ENCODE data around the gene DNAAF5.
A peak's percentile ranks its signal among the peaks of the same experiment; 100 is the strongest.
"Not testable (repeated sequence)": the region's sequence is repeated elsewhere in the genome, so short reads cannot be mapped to it uniquely, and the experiment has no call there.

DNAAF5 gene

DNA sequence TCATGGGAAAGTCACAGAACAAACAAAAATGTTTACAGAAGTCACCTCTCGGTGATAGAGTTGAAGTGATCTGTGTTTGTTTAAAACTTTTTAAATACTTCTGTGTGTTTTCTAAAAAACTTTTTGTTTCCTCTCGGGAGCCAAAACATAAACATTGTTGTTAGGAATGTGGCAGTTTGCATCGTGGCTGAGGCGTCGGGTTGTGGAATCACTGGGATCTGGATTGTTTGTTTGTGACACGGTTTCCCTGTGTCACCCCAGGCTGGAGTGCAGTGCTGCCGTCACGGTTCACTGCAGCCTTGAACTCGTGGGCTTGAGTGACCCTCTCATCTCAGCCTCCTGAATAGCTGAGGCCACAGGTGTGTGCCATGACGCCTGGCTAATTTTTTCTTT lies 76.7 kb downstream of the DNAAF5 start:
- FAIRE-seq (no peak), DNase-seq (ENCODE audit: low spot score) (no peak)

DNA sequence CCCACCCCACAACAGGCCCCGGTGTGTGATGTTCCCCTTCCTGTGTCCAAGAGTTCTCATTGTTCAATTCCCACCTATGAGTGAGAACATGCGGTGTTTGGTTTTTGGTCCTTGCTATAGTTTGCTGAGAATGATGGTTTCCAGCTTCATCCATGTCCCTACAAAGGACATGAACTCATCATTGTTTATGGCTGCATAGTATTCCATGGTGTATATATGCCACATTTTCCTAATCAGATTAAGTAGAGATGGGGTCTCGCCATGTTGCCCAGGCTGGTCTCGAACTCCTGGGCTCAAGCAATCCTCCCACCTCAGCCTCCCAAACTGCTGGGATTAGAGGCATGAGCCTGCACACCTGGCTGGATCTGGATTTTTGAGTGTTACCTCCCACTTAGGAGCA lies 77.3 kb downstream of the DNAAF5 start:
- DNase-seq (ENCODE audit: low spot score); FAIRE-seq: not testable (repeated sequence)

DNA sequence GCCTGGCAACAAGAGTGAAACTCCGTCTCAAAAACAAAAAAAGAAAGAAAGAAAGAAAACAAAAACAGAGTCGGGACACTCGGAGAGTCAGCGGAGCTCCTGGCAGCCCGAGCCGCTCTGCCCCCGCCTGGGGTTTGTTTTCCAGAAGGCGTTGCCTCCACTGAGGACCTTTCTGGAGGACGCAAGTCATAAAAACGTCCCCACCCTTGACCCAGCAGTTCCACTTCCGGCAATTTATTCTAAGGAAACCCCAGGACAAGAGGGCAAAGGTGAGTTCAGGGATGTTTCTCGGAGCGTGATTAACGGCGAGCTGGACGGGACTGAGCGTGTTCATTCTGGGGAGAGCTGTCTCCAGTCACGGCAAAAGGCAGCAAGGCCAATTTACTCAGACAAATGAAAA lies 78.8 kb downstream of the DNAAF5 start:
- FAIRE-seq (no peak), DNase-seq (ENCODE audit: low spot score) (no peak)

DNA sequence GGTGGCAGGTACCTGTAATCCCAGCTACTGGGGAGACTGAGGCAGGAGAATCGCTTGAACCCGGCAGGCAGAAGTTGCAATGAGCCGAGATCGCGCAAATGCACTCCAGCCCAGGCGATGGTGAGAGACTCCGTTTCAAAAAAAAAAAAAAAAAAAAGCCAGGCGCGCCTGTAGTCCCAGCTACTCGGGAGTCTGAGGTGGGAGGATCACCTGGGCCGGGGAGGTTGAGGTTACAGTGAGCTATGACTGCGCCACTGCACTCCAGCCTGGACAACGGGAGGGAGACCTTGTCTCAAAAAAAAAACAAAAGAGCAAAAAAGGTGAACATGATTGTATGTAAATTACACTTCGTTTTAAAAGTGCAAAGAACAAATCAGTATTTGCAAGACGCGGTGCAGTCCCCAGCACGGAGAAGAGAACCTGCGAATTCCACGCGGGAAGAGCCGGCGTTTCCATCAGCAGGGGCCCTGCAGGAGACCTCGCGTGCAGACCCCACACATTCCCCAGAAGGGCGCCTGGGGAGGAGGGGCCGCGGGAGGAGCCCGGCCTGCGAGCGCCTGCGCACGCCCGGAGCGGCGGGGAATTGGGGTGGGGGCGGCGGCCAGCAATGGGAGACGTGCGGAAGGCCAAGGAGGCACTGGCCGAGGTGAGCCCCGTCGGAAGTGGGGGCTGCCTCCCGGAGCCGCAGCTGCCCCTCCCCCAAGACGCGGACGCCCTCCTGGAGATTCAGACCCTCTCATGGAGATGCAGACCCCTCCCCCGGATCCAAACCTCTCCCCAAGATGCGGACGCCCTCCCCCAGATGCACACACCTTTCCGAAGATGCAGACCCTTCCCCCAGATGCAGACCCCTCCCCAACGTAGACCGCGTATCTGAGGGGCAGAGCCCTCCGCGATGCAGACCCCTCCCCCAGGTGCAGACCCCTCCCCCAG lies 89.1 kb downstream of the DNAAF5 start:
- DNase-seq (ENCODE audit: low spot score) (peak; percentile 17), FAIRE-seq (no peak)

DNA sequence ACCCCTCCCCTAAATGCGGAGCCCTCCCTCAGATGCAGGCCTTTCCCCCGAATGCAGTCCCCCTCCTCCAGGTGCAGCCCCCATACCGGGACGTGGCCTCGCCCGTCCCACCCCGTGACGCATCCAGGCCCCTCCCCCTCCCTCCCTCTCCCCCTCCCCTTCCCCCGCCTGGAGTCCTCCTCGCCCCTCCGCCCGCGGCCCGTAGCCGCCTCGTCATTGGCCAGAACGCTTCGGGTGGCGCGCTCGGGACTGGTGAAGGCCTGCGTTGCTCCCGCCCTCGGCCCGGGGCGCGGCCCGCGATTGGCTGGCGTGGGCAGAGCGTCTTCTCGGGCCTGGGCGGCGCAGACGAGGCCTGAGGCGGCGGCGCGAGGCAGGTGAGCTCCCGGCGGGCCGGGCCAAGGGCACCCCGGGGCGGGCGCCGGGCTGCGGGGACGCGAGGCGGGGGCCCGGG lies 89.8 kb downstream of the DNAAF5 start:
- FAIRE-seq, result peak; percentile 91
- DNase-seq (ENCODE audit: low spot score), result peak; percentile 100

DNA sequence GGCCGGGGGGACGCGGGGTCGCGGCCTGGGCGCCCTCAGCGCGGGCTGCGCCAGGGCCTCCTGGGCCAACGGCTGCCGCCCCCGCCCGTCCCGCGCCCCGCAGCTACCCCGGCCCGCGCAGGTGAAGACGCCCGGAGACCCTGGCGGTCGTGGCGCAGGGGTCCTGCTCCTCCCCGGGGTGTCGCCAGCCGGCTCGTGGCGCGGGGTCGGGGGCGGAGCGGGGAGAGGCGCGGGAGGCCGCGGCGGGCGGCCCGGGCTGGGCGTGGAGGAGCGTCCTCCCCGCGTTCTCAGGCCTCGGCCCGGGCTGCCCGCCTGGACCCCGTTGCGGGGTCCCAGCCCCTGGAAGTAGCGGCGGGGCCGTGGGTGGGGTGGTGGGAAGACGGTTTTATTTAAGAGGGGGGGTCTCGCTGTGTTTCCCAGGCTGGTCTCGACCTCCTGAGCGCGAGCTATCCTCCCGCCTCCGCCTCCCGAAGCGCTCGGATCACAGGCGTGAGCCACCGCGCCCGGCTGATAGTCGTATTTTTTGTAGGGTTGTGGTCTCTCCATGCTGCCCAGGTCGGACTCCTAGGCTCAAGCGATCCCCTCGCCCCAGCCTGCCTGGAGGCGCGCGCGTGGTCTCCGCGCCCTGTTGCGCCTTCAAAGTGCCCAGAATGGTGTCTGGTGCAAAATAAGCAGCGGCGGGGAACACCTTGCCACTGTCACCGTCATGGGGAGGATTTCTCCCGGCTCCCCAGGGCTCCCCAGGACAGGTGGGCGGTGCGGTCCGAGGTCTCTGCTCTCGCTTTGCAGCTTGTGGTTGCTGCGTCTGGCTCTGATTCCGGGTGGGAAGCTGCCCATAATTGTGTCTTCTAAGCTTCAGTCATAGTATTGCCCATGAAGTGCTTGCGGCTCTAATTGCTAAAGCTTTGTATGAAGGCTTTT lies 90.5 kb downstream of the DNAAF5 start:
- peak; percentile 46 for DNase-seq (ENCODE audit: low spot score)
- peak; percentile 17 for FAIRE-seq

DNA sequence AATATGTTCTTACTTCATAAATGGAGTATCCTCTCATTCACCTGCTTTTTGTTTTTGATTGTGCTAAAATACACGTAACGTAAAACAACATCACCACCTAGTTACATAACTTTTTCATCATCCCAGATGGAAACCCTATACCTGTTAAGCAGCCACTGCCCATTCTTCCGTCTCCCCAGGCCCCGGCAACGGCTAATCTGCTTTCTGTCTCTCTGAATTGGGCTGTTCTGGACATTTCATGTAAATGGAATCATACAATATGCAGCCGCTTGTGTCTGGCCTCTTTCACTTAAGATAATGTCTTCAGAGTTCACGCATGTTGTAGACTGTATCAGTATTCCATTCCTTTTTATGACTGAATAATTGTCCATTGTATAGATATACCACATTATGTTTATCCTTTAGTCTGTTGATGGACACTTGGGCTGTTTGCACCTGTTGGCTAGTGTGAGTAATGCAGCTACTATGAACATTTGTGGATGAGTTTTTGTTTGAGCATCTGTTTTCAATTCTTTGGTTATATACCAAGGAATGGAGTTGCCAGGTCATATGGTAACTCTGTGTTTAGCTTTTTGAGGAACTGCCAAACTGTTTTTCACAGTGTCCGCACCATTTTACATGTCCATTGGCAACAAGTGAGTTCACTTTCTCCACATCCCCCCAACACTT lies 91.7 kb downstream of the DNAAF5 start:
- FAIRE-seq (no peak), DNase-seq (ENCODE audit: low spot score) (peak; percentile 54)

DNA sequence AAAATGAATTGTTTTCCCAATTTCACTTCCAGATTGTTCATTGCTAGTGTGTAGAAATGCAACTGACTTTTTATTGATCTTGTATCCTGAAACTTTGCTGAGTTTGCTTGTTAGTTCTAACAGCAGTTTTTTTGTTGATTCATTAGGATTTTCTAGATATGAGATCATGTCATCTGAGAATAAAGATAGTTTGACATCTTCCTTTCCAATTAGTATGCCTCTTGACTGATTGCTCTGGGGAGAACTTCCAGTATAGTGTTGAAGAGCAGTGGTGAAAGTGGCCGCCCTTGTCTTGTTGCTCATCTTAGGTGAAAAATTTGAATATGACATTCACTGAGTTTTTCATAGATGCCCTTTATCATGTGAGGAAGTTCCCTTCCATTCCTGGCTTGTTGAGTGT lies 93.8 kb downstream of the DNAAF5 start:
- FAIRE-seq (no peak), DNase-seq (ENCODE audit: low spot score) (no peak)

DNA sequence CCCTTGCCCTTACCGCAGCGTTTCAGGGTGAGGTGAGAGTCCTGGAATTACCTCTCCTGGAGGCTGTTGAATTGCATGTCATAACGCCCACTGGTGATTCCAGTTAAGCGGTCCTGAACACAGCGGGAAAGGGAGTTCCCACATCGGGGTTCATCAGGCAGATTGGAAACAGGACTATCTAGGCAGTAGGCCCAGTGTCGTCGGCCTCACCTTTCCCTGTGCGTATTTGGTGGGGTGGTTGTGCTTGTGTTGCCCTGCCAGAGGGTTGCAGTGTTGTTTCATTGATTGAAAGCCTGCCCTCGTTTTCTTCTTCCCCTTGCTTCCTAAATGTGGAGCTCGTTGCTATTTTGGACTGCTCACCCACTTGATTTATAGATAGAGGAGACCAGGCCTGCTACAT lies 95.2 kb downstream of the DNAAF5 start:
- no peak for DNase-seq (ENCODE audit: low spot score)
- no peak for FAIRE-seq

DNA sequence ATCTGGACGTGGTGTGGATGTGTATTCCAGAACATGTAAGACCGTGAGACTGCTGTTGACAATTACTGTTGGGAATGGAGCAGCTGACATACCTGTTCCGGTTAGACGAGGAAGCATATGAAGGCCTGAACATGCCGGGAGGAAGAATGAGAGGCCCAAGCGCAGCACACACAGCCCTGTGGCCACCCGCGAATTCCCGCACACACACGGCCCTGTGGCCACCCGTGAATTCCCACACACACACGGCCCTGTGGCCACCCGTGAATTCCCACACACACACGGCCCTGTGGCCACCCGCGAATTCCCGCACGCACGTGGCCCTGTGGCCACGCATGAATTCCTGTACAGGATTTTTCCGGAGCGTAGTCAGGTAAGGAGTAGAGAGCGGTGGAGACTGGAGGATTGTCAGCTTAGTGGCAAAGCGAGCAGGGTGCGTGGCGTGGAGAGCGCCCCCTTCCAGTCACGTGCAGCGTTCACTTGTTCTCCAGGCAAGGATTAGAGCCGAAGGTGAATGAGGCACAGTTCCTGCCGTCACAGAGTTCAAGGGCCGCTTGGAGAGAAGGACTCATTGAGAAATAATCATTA lies 96.3 kb downstream of the DNAAF5 start:
- FAIRE-seq, result peak; percentile 83

DNA sequence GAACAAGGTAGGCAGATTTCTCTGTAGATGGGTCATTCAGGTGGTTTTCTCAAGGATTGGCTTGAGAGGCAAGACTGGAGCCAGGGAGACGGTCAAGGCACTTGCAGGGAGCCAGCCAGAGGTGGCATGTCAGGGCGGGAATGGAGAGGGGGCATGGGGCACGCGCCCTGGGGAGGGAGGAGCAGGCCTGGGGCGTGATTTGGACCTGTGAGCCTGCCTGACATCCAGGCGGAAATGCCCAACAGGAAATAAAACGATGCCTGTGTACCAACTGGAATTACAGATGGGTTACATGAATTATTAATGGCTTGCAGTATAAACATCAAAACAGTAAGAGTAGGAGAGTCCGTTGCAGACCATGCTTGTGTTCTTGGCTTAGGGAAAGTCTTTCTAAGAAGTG lies 97.2 kb downstream of the DNAAF5 start:
- peak; percentile 30 for FAIRE-seq
- DNase-seq (ENCODE audit: low spot score), result no peak

More for the DNA sequence above, 96.3 kb downstream of the DNAAF5 start:
- DNase-seq (ENCODE audit: low spot score), result no peak

DNA sequence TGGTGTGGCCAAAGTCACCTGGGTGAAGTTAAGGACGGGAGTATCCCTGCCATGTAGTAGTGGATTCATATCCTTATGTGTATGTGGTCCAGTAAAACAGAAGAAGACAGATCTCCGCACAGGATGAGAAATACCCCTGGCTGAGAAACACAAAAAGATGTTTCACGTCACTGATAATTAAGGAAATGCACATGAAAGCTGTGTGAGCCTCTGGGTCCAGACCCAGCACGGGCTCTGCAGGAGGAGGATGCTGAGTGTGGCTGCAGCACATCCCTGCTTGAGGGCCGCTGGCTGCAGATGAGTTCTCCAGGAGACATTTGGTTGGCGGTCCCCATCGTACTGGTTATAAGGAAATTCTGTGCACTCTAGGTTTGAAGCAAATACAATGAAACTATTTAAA lies 97.6 kb downstream of the DNAAF5 start:
- DNase-seq (ENCODE audit: low spot score) (no peak), FAIRE-seq (no peak)

DNA sequence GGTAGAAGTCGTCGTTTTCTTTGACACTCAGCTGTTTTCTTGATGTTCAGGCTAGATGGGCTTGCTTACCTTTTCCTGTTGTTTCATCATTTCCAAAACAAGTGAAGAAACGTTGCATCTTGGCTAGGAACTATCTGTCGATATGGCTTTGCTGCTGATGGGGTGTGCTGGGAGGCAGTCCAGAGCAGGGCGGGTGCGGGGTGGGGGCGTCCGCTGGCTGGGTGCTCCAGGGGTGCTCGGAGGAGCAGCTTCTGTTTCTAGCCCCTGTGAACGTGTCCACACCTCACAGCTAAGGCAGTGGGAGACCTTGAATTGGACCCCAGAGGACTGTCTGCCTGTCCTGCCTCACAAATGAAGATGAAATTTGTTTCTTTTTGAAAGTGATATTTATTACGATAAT lies 98.2 kb downstream of the DNAAF5 start:
- no peak for FAIRE-seq
- DNase-seq (ENCODE audit: low spot score), result no peak

DNA sequence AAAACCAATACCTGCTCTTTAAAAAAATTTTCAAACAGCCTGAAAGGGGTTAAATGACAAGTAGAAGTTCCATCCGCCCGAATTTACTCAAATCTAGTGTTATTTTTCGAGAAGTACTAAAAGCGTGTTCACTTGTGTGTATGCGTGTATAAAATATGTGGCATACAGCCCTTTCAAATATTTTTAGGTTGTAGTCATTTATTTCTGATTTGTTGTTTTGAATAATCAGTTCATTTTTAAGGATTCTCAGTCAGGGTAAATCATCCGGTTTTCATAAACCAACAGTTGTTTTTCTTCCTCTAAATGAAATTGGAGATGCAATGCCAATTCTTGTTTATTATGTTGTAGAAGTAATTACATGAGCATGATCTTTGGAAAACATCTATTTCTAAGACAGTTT lies 98.9 kb downstream of the DNAAF5 start:
- DNase-seq (ENCODE audit: low spot score), result no peak
- no peak for FAIRE-seq

DNA sequence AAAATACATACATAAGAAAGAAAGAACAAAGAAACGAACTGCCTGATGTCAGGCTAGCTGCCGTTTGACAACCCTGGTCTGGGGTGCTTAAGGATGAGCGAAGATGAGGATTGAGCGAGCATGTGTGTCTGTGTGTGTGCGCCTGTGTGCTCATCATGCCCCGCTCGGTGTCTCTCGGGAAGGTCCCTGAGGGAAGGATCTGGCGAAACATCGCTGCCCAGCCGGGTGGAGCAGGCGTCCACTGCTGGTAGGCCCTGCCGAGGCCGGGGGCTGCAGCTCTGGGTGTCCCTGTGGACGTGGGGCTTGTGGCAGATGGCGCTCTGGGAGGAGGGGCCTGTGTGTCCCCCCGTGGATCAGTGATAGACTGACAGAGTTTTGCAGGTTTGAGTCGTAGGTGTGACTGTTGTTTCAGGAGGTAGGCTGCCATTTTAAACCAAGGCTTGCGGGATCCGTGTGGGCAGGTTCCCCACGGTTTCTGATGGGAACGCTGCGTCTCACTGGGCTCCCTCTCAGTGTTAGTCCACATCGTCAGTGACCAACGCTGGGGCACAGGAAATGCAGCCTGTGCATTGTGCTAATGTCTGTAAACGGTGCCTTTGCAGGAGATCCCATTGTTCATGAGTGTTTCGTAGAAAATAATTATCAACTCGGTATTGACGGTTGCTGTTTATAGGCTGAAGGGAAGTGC lies 99.9 kb downstream of the DNAAF5 start:
- no peak for FAIRE-seq

DNA sequence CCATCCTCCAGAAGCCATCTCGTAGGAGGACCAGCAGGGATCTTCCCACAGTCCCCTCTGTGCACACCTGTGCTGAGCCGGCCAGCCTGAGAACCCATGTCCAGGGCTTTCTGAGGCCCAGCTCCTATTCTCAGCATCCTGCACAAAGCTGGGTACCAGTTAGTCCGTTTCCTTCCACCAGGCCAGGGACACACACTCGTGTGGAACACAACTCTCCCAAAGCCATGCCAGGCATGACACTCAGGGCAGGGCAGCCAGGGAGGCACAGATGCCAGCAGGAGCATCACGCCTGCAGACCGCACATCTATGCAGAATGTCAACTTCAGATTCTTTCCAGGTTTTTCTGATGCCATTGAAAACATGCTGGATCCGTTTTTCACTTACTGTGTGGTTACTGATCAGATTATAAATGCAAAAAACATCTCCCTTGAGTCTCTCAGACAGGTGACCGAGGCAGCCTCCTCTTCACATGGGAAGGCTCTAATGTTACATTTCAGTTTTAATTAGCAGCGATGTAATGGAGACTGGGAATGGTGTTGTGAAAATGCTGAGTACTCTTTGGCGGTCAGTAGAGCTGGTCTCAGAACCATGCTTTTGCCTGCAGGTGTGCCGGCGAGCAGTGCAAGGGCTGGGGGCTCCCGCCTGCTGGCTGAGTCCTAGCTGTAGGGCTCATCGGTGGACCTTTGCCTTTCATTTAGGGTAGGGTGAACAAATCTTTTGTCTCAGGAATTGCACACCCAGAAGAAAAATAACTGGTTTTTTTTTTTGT lies 102.5 kb downstream of the DNAAF5 start:
- DNase-seq (ENCODE audit: low spot score) (no peak), FAIRE-seq (no peak)

More for the DNA sequence above, 99.9 kb downstream of the DNAAF5 start:
- no peak for DNase-seq (ENCODE audit: low spot score)

DNA sequence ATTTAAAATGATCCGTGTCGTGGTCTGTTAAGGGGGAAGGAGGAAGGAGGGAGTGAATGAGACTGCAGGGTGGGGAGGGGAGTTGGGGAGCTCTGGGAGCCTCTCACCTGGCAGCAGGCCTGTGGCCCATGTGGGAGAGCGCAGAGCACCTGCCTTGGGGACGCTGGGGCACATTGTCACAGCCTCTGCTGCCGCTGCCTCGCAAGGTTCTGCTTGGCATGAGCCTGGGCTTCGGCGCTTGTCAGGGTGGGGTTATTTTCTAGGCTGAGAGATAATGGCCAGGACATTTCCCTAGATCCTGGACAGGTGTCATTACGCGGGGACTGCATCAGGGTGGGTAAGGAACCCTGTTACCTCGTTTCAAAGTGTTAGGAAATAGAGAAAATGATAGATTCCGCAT lies 103.6 kb downstream of the DNAAF5 start:
- no peak for DNase-seq (ENCODE audit: low spot score)
- no peak for FAIRE-seq

DNA sequence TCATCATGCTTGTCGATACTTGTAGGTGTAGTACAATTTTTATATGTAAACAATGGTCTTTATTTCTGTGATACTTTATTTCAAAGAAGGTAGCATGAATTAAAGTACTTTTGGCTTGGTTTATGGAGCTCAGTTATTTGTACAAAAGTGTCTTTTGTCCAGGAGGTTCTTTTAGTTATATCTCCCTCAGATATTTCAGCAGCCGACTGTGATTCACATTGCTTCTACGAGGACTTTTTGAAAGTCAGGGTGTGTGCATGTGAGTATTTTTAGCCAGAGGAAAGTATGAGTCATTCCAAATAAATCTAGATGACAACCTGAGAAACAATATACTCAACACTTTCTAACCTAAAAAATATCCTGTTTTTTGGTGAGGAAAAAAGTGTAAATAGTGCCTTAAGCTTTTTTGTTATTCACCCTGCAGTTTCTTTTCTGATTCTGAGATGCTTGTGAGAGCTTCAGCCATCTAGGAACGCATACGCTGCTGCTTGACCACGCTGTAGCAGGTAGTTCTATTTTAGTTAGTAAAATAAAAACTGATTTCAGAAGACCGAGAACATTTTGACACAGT lies 105.2 kb downstream of the DNAAF5 start:
- FAIRE-seq (no peak), DNase-seq (ENCODE audit: low spot score) (peak; percentile 86)

Data from urothelium cell line (cell line).